ENCODE measurements around the gene UGT1A9. TPM values are rescaled to one million over a fixed set of nuclear protein-coding genes. Genes with fewer than 3 reads are reported as not detected.

Gene UGT1A9
- total and polyA plus RNA-seq, 8 donors: 0.73 to 7.0 (median 3.9) TPM; not detected in 5

GRCh38 chr2:233794128-233794658, 122.5 kb downstream of the UGT1A9 start:
- TF ChIP-seq POLR2AphosphoS5 (IDR thresholded peaks at IDR 0.05): no peak
- no peak for TF ChIP-seq POLR2A (IDR thresholded peaks at IDR 0.05)
- no peak for TF ChIP-seq EP300 (IDR thresholded peaks at IDR 0.05)
- TF ChIP-seq CTCF (IDR thresholded peaks at IDR 0.05): no peak
- peaks cover 0 to 2% (median 0%) of the 10 kb centered on the region in 3 donors for H3K27me3 ChIP-seq
- H3K4me3 ChIP-seq: no peak overlapping the region
- DNase-seq: peak; percentile 18 to 24
- H3K9me3 ChIP-seq: no peaks in the 10 kb centered on the region
- 72 to 79% (median 76%) methylated on average over 17 of the region's 17 CpGs for WGBS, 5 donors
- no peaks in the 10 kb centered on the region for H3K36me3 ChIP-seq
- H3K4me1 ChIP-seq: no peaks in the 10 kb centered on the region
- intact Hi-C loops (cut with DNase I; ENCODE audit: low total_unique reads): no loop called here
- H3K27ac ChIP-seq: no peak overlapping the region

DNA sequence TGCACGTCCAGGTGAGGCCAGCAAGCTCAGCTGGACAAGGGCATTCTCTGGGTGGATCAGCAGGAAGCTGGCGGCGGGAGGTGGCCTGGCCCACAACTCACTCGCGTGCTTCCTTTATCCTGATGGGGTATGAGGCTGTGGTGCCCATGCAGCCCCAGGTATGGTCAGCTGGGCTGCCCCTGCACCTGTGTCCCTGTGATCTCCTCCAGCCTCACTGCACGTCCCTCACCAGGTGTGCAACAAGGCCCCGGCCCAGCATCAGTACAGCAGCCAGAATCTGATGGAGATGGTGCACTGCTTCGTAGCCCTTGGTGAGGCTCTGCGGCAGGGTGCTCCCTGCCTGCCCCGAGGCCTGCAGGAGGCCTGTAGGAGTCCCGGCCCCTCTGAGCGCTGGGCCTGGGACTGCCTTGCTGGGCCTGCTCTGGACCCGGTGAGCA, 124.1 kb downstream of the UGT1A9 start:
- DNase-seq: peak in 1 of 2 donors; percentile 25
- Histone ChIP-seq H3K9me3 (no peaks in the 10 kb centered on the region), H3K4me1 (no peaks in the 10 kb centered on the region), H3K27ac (no peak overlapping the region), H3K36me3 (no peaks in the 10 kb centered on the region), H3K4me3 (no peak overlapping the region), H3K27me3 (peaks cover 0 to 5% (median 0%) of the 10 kb centered on the region in 3 donors)
- TF ChIP-seq POLR2A (IDR thresholded peaks at IDR 0.05) (no peak), EP300 (IDR thresholded peaks at IDR 0.05) (no peak), POLR2AphosphoS5 (IDR thresholded peaks at IDR 0.05) (no peak), CTCF (IDR thresholded peaks at IDR 0.05) (no peak)
- 90 to 96% (median 93%) methylated on average over 8 to 13 of the region's 13 CpGs for WGBS, 5 donors
- intact Hi-C loops (cut with DNase I; ENCODE audit: low total_unique reads): no loop called here

- Histone ChIP-seq H3K9me3 (no peaks in the 10 kb centered on the region), H3K4me3 (no peak overlapping the region), H3K27me3 (peaks cover 0 to 5% (median 0%) of the 10 kb centered on the region in 3 donors), H3K27ac (no peak overlapping the region), H3K36me3 (no peaks in the 10 kb centered on the region), H3K4me1 (no peaks in the 10 kb centered on the region)
- TF ChIP-seq EP300 (IDR thresholded peaks at IDR 0.05): no peak
- intact Hi-C loops (cut with DNase I; ENCODE audit: low total_unique reads): no loop called here
- DNase-seq: no peak
- 74 to 90% (median 84%) methylated on average over 9 of the region's 9 CpGs for WGBS, 5 donors
Observed at GRCh38 chr2:233796254-233796653, 124.6 kb downstream of the UGT1A9 start.

DNA sequence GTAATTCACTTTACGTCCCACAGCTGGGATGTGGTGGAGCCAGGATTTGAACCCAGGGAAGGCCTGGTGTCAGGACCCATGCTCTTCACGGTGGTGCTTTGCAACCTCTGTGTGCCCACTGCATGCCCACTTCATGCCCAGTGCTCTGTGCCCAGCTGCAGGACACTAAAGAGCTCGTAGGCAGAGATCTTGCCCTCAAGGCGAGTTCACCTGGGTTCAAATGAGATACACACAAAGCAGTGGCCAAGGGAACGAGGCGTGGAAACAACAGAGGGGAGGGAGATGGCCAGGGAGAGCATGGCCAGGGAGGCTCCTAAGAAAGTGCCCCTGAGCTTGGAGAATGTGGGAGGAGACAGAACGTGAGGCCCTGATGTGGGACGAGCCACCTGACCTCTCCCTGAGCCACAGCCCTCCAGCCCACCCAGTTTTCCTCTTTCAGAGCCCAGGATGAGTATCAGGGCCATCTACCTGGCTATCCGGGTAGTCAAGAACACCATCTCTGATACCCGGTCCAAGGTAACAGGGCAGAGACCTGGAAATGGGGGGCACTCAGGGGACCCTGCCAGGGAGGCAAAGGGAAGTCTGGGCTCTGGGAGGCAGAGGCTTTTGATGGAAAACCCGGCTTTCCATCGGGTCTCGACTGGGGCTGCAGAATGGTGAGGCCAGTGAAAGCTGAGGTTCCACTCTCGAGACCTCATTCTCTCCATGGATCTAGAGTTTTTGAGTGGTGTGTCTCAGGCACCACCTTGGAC, 126.8 kb downstream of the UGT1A9 start:
- DNase-seq: peak in 1 of 2 donors; percentile 17
- 72 to 85% (median 82%) methylated on average over 13 to 14 of the region's 14 CpGs for WGBS, 5 donors
- intact Hi-C loops (cut with DNase I; ENCODE audit: low total_unique reads): no loop called here
- Histone ChIP-seq H3K9me3 (no peaks in the 10 kb centered on the region), H3K4me3 (no peak overlapping the region), H3K36me3 (no peaks in the 10 kb centered on the region), H3K4me1 (no peaks in the 10 kb centered on the region), H3K27me3 (peaks cover 0 to 5% (median 0%) of the 10 kb centered on the region in 3 donors), H3K27ac (no peak overlapping the region)
- TF ChIP-seq EP300 (IDR thresholded peaks at IDR 0.05) (no peak), CTCF (IDR thresholded peaks at IDR 0.05) (no peak), POLR2AphosphoS5 (IDR thresholded peaks at IDR 0.05) (no peak), POLR2A (IDR thresholded peaks at IDR 0.05) (no peak)

Data from stomach (tissue), 9 donors.